Activated T-cell treated with anti-CD3 and anti-CD28 coated beads for 1 hour (primary cell): ENCODE data around the gene SOAT1.
"Not testable (repeated sequence)": the region's sequence is repeated elsewhere in the genome, so short reads cannot be mapped to it uniquely, and the experiment has no call there.

Source experiments
- DNase-seq: peaks from one replicate; pipeline ENCODE4 v3.0.0-alpha.2; 2020; ENCODE audit warnings: low read depth

Gene SOAT1

DNA sequence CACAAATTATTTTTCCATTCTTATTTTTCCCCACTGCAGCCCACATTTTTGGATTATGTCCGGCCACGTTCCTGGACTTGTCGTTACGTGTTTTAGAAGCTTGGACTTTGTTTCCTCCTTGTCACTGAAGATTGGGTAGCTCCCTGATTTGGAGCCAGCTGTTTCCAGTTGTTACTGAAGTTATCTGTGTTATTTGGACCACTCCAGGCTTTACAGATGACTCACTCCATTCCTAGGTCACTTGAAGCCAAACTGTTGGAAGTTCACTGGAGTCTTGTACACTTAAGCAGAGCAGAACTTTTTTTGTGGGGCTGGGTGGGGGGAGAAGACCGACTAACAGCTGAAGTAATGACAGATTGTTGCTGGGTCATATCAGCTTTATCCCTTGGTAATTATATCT, 59.9 kb downstream of the SOAT1 start:
- DNase-seq, result no peak

DNA sequence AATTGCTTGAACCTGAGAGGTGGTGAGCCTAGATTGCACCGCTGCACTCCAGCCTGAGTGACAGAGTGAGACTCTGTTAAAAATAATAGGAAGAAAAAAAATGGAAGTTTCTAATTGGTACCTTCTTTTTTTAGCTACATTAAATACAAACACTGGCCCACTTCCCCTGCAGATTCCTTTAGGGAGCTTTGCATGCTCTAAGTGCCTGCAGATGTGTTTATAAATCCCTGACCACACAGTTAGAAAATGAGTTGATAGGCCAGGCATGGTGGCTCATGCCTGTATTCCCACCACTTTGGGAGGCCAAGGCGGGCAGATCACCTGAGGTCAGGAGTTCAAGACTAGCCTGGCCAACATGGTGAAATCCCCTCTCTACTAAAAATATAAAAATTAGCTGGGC, 68.0 kb downstream of the SOAT1 start:
- DNase-seq, result not testable (repeated sequence)

DNA sequence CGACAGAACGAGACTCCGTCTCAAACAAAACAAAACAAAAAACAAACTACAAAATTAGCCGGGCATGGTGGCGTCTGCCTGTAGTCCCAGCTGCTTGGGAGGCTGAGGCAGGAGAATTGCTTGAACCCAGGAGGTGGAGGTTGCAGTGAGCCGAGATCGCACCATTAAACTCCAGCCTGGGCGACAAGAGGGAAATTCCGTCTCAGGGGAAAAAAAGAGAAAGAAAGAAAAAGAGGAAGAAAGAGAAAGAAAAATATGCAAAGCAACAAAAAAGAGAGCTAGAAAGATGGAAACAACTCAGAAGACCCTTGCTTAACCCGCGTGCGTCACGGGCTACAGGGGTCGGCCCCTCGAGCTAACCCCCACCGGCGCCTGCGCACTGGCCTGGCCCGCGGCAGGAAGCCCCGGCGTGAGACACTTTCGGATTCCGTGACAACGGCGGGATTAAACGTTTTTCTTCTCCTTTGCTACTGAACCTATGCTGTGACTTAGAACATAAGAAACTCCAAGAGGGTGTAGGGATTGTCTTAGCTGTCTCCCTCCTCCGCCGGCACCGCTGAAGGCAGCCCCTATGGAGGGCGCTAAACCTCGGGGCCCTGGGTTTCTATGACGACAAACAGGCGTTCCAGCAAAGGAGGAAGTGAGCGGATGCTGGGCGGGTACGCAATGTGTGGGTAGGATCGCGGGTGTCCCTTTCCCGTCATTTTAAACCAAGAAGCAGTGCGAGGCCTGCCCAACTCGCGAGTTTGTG, 71.9 kb downstream of the SOAT1 start, which contains the start of gene AXDND1:
Gene AXDND1 (plus strand): TSS at position 630 of the 751 bp plus-strand sequence. CDS start 539 bp downstream, outside the sequence.
- peak; percentile 80 for DNase-seq

DNA sequence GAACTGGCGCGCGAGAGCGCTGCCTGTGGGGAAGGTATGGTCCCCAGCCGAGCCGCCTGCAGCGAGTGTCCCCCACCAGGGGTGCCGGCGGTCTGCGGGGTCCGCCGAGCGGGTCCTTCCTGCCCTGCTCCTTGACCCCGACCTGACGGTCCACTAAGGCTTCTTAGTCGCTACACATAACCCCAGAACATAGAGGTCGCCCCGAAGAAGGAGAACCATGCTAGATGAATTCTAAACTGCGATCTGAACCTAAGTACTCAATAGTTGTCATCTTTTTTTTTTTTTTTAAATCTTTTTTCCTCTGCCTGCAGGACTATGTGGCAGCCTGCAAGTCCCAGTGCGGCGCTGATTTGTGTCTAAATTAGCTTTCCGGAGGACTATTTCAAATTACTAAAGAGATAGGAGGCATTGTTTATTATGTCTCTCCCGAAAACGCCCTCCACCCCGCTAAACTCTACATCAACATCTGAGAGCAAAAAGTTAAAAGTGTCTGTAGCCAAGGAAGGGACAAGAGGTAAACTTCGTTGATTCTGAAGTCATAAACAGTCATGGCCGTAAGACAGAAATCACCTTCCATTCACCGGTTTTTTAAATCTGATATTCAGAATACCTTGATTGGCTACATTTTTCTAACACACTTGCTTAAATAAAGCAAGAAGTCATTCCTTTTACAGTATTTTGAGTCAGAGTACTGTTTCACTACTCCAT, 72.7 kb downstream of the SOAT1 start:
- no peak for DNase-seq

DNA sequence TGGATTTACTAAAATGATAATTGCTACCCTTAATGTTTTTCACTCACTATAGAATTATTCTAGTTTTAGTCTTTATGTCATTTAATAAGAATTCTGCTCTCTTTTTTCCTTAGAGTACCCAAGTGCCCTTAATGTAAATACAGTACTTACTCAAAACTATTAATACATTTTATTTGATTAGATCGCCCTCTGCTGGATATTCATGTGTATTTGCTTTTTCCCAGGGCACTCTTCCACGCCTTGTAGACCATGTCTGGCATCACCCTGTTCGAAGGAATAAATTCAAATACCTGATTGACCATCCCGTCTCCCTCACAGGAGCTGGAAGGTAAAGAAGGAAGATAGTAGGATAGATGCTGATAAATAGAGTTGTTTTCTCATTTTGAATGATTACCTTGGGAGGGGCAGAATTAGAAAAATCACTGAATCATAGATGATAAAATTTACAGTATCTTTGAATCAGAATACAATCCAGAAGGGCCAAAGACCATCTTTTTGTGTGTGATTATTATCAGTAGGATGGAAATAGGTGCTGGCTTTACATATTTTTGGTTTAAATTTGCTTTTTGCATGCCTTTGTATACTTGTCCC, 76.2 kb downstream of the SOAT1 start:
- no peak for DNase-seq

DNA sequence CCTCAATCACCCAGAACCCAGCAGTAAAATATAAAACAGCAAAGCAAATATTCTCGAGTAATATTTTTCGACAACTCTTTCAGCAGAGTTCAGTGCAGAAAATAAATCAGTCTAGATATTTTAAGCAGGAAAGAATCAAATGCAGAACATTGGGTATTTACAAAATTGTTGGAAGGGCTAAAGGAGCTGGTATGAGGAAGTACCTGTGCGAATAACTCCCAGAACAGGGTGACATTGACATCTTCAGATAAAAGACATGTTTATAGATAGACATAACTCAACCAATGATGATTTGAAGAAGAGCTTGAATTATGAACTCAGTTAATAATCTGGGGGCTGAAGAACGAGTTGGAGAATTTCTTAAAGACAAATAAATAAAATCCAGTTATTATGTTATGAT, 78.6 kb downstream of the SOAT1 start:
- DNase-seq, result no peak

DNA sequence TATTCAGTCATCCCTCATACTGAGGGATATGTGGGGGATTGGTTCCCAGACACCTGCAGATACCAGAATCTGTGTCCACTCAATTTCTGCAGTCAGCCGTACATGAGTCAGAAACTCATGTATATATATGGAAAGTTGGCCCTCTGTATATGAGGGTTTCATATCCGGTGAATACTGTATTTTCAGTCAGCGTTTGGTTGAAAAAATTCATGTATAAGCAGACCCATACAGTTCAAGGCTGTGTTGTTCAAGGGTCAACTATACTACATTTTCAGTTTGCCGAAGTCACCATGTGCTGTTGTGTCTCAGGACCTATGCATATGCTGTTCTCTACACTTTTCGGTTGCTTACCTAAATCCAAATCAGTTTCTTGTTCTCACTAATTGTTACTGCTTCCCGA, 82.6 kb downstream of the SOAT1 start:
- no peak for DNase-seq

DNA sequence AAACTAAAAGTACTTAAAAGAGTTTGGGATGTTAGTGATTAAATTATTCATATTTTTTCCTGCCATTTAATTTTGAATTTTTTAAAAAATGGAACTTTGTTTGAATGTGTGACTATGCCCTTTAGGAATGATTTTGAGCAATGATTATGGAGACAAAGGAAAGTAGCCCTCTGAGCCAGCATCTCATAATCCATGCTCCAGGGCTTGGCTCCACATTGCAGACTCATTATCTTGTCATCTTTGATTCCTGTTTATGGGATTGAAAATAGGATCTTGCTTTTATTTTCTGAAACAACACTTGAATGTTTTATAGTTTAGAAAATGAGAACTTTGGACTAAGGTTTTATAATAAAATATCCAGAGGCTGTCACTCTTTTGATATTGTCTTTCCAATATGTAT, 86.7 kb downstream of the SOAT1 start:
- DNase-seq, result no peak

DNA sequence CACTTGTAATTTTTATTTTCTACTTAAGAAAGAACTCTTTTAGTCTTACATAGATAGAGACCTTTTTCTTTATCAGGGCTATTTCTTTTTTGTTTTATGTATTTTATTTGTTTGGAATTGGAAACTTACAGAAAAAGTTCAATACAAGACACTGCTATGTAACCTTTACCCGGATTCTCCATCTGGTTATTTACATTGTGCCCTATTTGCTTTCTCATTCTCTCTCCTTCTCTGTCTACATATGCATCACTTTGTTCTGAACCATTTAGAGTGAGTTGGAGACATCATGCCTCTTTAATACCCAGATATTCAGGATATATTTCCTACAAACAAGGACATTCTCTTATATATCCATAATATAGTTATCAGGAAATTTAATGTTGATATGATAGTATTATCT, 90.4 kb downstream of the SOAT1 start:
- DNase-seq, result no peak

DNA sequence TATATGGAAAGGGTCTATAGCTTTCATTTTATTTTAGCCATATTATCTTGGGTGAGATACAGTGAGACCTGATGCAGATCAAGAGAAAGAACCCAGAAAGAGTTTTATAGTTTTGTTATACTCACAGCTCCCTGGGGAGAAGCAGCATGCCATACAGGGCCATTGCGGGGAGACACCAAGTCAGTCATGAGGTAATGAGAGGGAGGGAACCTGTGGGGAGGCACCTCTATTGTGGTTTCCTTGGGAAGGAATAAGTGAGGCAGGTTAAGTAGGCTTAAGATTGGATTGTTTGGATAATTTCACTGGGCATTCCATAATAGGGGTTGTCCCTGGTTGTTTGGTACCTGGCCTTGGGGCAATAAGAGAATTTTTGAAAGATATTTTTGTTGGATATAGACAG, 91.9 kb downstream of the SOAT1 start:
- no peak for DNase-seq

DNA sequence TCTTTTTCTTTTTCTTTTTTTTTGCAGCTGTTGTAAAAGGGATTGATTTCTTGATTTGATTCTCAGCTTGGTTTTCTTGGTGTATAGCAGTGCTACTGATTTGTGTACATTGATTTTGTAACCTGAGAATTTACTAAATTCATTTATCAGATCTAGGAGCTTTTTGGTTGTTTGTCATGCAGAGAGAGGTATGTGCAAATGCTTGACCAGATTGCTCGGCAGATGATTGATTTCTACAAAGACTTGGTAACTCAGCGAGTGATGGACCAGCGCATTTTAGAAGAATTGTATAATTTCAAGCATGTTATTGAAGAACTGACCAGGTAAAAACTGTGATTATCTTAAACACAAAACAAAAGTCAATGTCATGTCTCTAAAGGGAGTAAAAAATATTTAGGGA, 100.1 kb downstream of the SOAT1 start:
- no peak for DNase-seq

DNA sequence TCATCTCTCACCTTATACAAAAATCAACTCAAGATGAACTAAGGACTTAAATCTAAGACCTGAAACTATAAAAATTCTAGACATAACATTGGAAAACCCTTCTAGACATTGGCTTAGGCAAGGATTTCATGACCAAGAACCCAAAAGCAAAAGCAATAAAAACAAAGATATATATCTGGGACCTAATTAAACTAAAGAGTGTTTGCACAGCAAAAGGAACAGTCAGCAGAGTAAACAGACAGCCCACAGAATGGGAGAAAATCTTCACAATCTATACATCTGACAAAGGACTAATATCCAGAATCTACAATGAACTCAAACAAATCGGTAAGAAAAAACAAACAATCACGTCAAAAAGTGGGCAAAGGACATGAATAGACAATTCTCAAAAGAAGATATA, 105.8 kb downstream of the SOAT1 start:
- not testable (repeated sequence) for DNase-seq
